ENCODE data around the gene G6PD. TPM values are rescaled to one million over a fixed set of nuclear protein-coding genes. Genes with fewer than 3 reads are reported as not detected.

The G6PD gene
- total and polyA plus RNA-seq, 2 experiments from 2014 or later, result 7.7 to 30.7 TPM

DNA sequence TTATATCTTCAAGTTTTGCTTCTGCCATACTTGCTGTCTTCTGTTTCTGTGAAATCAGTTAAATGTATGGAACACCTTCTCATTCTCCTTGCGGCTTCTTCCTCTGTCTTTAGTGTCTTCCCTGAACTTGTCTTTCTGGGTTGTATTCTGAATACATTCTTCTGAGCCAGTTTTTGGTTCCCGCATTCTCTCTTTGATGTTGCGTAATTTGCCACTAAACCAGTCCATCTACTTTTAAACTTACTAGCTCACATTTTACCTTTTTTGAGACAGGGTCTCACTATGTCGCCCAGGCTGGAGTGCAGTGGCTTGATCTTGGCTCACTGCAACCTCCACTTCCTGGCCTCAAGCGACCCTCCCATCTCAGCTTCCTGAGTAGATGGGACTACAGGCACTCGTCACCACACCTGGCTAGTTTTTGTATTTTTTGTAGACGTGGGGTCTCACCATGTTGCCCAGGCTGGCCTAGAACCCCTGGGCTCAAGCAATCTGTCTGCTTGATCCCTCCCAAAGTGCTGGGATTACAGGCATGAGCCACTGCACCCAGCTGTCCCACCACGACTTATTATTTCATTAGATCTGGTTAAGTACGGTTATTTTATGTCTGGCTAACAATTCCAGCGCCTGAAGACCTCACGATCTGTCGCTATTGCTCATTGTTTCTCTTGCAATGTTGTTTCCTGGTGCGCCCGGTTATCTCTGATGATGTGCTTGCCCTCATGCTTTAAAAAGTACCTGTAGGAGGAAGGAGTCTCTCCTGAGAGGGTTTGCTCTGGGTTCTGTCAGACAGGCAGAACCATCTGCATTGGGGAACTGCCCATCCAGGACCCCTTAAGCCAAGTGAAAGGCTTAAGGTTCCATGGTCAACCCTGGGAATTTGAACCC lies 20.8 kb downstream of the G6PD start:
- DNase-seq (ENCODE audit: low read depth in 1 of 2, low spot score in 1 of 2), result no peak
- no peaks in the 10 kb centered on the region for H3K4me1 ChIP-seq (ENCODE audit: low read depth)
- H3K9me3 ChIP-seq (ENCODE audit: low read depth), result no peaks in the 10 kb centered on the region
- H3K4me3 ChIP-seq, result no peak overlapping the region
- TF ChIP-seq CTCF (IDR thresholded peaks at IDR 0.05; ENCODE audit: low read depth, low read length), result no peak
- no peak overlapping the region for H3K27ac ChIP-seq
- H3K36me3 ChIP-seq, result no peaks in the 10 kb centered on the region
- H3K27me3 ChIP-seq, result no peaks in the 10 kb centered on the region

DNA sequence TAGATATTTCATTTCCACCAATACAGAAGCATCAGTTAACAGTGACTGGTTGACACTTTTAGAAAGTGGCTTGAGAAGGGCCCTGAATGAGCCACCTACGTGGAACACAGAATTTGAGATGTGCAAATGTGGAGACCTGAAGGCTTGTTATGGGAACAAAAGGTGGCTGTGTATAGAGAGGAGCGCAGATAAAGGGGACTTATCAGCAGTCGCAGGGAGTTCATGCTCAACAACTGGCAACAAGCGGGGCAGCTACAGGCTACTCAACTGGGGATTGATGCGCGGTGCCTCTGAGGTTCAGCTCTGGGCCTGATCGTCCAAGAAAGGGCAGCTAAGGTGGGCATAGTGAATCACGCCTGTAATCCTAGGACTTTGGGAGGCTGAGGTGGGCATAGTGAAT lies 27.3 kb downstream of the G6PD start:
- DNase-seq (ENCODE audit: low read depth in 1 of 2, low spot score in 1 of 2), result no peak
- Histone ChIP-seq H3K36me3 (no peaks in the 10 kb centered on the region), H3K4me3 (no peak overlapping the region), H3K9me3 (ENCODE audit: low read depth) (no peaks in the 10 kb centered on the region), H3K27me3 (no peaks in the 10 kb centered on the region), H3K27ac (peak overlapping the region; percentile 71), H3K4me1 (ENCODE audit: low read depth) (peaks cover 18% of the 10 kb centered on the region)
- TF ChIP-seq CTCF (IDR thresholded peaks at IDR 0.05; ENCODE audit: low read depth, low read length), result no peak

- H3K4me3 ChIP-seq, result peak overlapping the region; percentile 11
- no peaks in the 10 kb centered on the region for H3K36me3 ChIP-seq
- DNase-seq (ENCODE audit: low read depth in 1 of 2, low spot score in 1 of 2), result peak in 1 of 2 donors; percentile 44
- TF ChIP-seq CTCF (IDR thresholded peaks at IDR 0.05; ENCODE audit: low read depth, low read length), result no peak
- no peaks in the 10 kb centered on the region for H3K9me3 ChIP-seq (ENCODE audit: low read depth)
- peaks cover 18% of the 10 kb centered on the region for H3K4me1 ChIP-seq (ENCODE audit: low read depth)
- peak overlapping the region; percentile 100 for H3K27ac ChIP-seq
- no peaks in the 10 kb centered on the region for H3K27me3 ChIP-seq
Observed at GRCh38 chrX:154517101-154517781, 29.4 kb downstream of the G6PD start.

- Histone ChIP-seq H3K27ac (peak overlapping the region; percentile 100), H3K4me1 (ENCODE audit: low read depth) (peaks cover 19% of the 10 kb centered on the region), H3K9me3 (ENCODE audit: low read depth) (no peaks in the 10 kb centered on the region), H3K27me3 (no peaks in the 10 kb centered on the region), H3K36me3 (no peaks in the 10 kb centered on the region), H3K4me3 (peak overlapping the region; percentile 11)
- no peak for TF ChIP-seq CTCF (IDR thresholded peaks at IDR 0.05; ENCODE audit: low read depth, low read length)
- peak; percentile 79 to 92 for DNase-seq (ENCODE audit: low read depth in 1 of 2, low spot score in 1 of 2)
Observed at GRCh38 chrX:154516656-154517100, 30.0 kb downstream of the G6PD start.

DNA sequence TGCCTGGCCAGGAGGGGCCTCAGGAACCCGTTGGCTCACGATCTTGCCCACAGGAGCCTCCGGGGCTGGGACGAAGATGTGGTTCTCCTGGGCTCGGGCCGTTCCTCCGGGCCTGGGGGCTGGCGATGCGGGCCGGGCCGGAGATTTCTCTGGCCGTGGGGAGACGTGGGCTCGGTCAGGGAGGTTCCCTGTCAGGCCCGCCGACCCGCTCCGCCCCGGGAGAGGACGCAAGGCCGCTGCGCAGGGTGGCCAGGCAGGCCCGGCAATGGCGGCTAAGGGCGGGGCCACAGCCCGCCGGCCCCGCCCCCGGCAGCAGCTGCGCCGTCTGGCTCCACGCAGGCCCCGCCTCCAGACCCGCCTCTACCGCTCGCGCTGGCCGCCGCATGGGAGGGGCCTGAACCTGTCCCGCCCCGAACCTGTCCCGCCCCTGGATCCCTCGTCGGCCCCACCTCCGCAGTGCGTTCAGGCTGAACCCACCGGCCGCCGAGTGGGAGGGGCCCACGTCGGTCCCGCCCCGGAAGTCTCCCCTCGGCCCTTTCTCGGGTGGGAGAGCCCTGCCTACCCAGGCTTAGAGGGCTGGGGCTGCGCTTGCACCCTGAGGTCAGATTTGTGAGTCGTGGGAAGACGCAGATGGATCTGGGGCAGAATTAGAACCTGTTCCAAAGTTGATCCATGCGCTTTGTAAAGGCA lies 30.5 kb downstream of the G6PD start, which contains the start of gene FAM3A:
Gene FAM3A (minus strand): TSS at position 267 of the 690 bp plus-strand sequence. CDS start 460 bp downstream, outside the sequence.
- no peak for TF ChIP-seq CTCF (IDR thresholded peaks at IDR 0.05; ENCODE audit: low read depth, low read length)
- Histone ChIP-seq H3K27ac (peak within 1 kb of the TSS; percentile 100), H3K9me3 (ENCODE audit: low read depth) (no peaks in the 10 kb centered on the region), H3K4me1 (ENCODE audit: low read depth) (peaks cover 25% of the 10 kb centered on the region), H3K4me3 (peak within 1 kb of the TSS; percentile 54), H3K27me3 (no peaks in the 10 kb centered on the region), H3K36me3 (no peaks in the 10 kb centered on the region)
- DNase-seq (ENCODE audit: low read depth in 1 of 2, low spot score in 1 of 2), result peak; percentile 88 to 94

Data from cardiac muscle cell (in vitro differentiated cells and primary cell).